GM12891 (cell line): Measurements from ENCODE around the gene UNC119B.
"Not testable (repeated sequence)": the region's sequence is repeated elsewhere in the genome, so short reads cannot be mapped to it uniquely, and the experiment has no call there.

Experiments
- PAX5 ChIP-seq: IDR thresholded peaks from 2 replicates; pipeline ENCODE4 v1.6.1; 2011; ENCODE audit warnings: low read length, moderate library complexity, mild to moderate bottlenecking; ENCODE audit not compliant: insufficient read depth, severe bottlenecking
- POLR2A ChIP-seq: IDR thresholded peaks from 2 replicates; pipeline ENCODE4 v1.6.1; 2011; ENCODE audit warnings: low read depth, low read length, control low read depth
- POLR2AphosphoS5 ChIP-seq: IDR thresholded peaks from 2 replicates; pipeline ENCODE4 v1.6.1; 2011; ENCODE audit warnings: low read depth, low read length, control low read depth
- POU2F2 ChIP-seq: IDR thresholded peaks from 2 replicates; pipeline ENCODE4 v1.6.1; 2011; ENCODE audit warnings: low read depth, mild to moderate bottlenecking, control low read depth, low read length, moderate library complexity
- SPI1 ChIP-seq: IDR thresholded peaks from 2 replicates; pipeline ENCODE4 v1.6.1; 2011; ENCODE audit warnings: low read depth, low read length, control low read depth
- TAF1 ChIP-seq: IDR thresholded peaks from 2 replicates; pipeline ENCODE4 v1.6.1; 2011; ENCODE audit warnings: low read depth, low read length, control low read depth

DNA sequence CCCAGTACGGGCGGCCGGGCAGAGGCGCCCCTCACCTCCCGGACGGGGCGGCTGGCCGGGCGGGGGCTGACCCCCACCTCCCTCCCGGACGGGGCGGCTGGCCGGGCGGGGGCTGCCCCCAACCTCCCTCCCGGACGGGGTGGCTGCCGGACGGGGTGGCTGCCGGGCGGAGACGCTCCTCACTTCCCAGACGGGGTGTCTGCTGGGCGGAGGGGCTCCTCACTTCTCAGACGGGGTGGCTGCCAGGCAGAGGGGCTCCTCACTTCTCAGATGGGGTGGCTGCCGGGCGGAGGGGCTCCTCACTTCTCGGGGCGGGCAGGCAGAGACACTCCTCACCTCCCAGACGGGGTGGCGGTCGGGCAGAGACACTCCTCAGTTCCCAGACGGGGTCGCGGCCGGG lies 21.9 kb downstream of the UNC119B start:
- TF ChIP-seq TAF1, POLR2AphosphoS5, POLR2A, SPI1, PAX5, POU2F2: not testable (repeated sequence)
